Neural cell (in vitro differentiated cells): Measurements from ENCODE around the gene THAP4. TPM values are rescaled to one million over a fixed set of nuclear protein-coding genes. Genes with fewer than 3 reads are reported as not detected.

Experiments used
- H2AFZ ChIP-seq: fragments of 200-600, 300-800 bp; sonication (generic), shearing (Covaris generic); 2 replicates; pipeline ENCODE4 v1.6.0; 2014; ENCODE audit warnings: low read depth, mild to moderate bottlenecking, antibody characterized with exemption, low read length, moderate library complexity
- H3F3A ChIP-seq: fragments of 200-600 bp; shearing (Covaris generic); 2 replicates; pipeline ENCODE4 v1.6.1; 2016; ENCODE audit warnings: mild to moderate bottlenecking, moderate library complexity, mixed read lengths, antibody characterized with exemption, low read length; ENCODE audit not compliant: insufficient read depth, poor library complexity, severe bottlenecking
- H3K27ac ChIP-seq: fragments of 200-600, 300-800 bp; sonication (generic), shearing (Covaris generic); 2 replicates; pipeline ENCODE4 v1.5.1; 2014; ENCODE audit warnings: mild to moderate bottlenecking, low read length, moderate library complexity
- H3K27me3 ChIP-seq: fragments of 300-800, 200-600 bp; sonication (generic), shearing (Covaris generic); 2 replicates; pipeline ENCODE4 v1.6.0; 2014; ENCODE audit warnings: mild to moderate bottlenecking, low read depth, low read length, moderate library complexity; ENCODE audit not compliant: insufficient read depth
- H3K36me3 ChIP-seq: fragments of 300-800, 200-600 bp; sonication (generic), shearing (Covaris generic); 2 replicates; pipeline ENCODE4 v1.5.1; 2014; ENCODE audit warnings: mild to moderate bottlenecking, antibody characterized with exemption, low read length, moderate library complexity; ENCODE audit not compliant: insufficient read depth
- H3K4me2 ChIP-seq: fragments of 300-800, 200-600 bp; sonication (generic), shearing (Covaris generic); 2 replicates; pipeline ENCODE4 v1.6.0; 2014; ENCODE audit warnings: mild to moderate bottlenecking, low read length
- H3K4me3 ChIP-seq: fragments of 300-800, 200-600 bp; sonication (generic), shearing (Covaris generic); 2 replicates; pipeline ENCODE4 v1.5.1; 2014; ENCODE audit warnings: mild to moderate bottlenecking, low read length, moderate library complexity
- H3K79me2 ChIP-seq: fragments of 200-600 bp; shearing (Covaris generic); replicated peaks from 2 replicates; pipeline ENCODE4 v1.6.0; 2014; ENCODE audit warnings: mild to moderate bottlenecking, low read length, moderate library complexity; ENCODE audit not compliant: insufficient read depth
- H3K9ac ChIP-seq: fragments of 300-800, 200-600 bp; sonication (generic), shearing (Covaris generic); 2 replicates; pipeline ENCODE4 v1.6.1; 2016; ENCODE audit warnings: mild to moderate bottlenecking, low read length, mixed read lengths
- H3K9me2 ChIP-seq: fragments of 200-600 bp; shearing (Covaris generic); 2 replicates; pipeline ENCODE4 v1.6.1; 2016; ENCODE audit warnings: mild to moderate bottlenecking, low read length, mixed read lengths; ENCODE audit not compliant: insufficient read depth
- H3K9me3 ChIP-seq: fragments of 200-600, 300-800 bp; sonication (generic), shearing (Covaris generic); 2 replicates; pipeline ENCODE4 v1.6.1; 2016; ENCODE audit warnings: mild to moderate bottlenecking, mixed run types, low read length, moderate library complexity, mixed read lengths
- H4K20me1 ChIP-seq: fragments of 200-600 bp; shearing (Covaris generic); 2 replicates; pipeline ENCODE4 v1.6.1; 2016; ENCODE audit warnings: mild to moderate bottlenecking, mixed run types; ENCODE audit not compliant: insufficient read depth
- EP300 ChIP-seq: fragments of 450-650 bp; conservative IDR thresholded peaks from 2 replicates; pipeline ENCODE4 v1.6.1; 2014; ENCODE audit warnings: antibody characterized with exemption, mild to moderate bottlenecking, moderate library complexity; ENCODE audit not compliant: poor library complexity, severe bottlenecking
- EZH2 ChIP-seq: fragments of 200-600, 300-800 bp; shearing (Covaris generic), sonication (generic); IDR thresholded peaks from 2 replicates; pipeline ENCODE4 v1.6.1; 2014; ENCODE audit warnings: antibody characterized with exemption, low read length, borderline replicate concordance, mild to moderate bottlenecking; ENCODE audit not compliant: insufficient read depth, poor library complexity, severe bottlenecking
- MXI1 ChIP-seq: fragments of 450-650 bp; conservative IDR thresholded peaks from 2 replicates; pipeline ENCODE4 v1.6.1; 2014; ENCODE audit warnings: antibody characterized with exemption, mild to moderate bottlenecking; ENCODE audit not compliant: poor library complexity, severe bottlenecking
- POLR2AphosphoS5 ChIP-seq: IDR thresholded peaks from 2 replicates; pipeline ENCODE4 v1.6.1; 2012
- RAD21 ChIP-seq: fragments of 450-650 bp; conservative IDR thresholded peaks from 2 replicates; pipeline ENCODE4 v1.6.1; 2014; ENCODE audit warnings: antibody characterized with exemption, mild to moderate bottlenecking, moderate library complexity
- SMC3 ChIP-seq: fragments of 450-650 bp; conservative IDR thresholded peaks from 2 replicates; pipeline ENCODE4 v1.6.1; 2014; ENCODE audit warnings: antibody characterized with exemption, mild to moderate bottlenecking, moderate library complexity; ENCODE audit not compliant: poor library complexity
- TAF1 ChIP-seq: IDR thresholded peaks from 2 replicates; pipeline ENCODE4 v1.6.1; 2012; ENCODE audit warnings: low read depth
- polyA plus RNA-seq: library from polyadenylated mRNA; depleted of rRNA; stranded (reverse); fragments of >200 nt; gene quantifications from 2 replicates; pipeline ENCODE4 v1.2.3, GENCODE V29; 2014
- TF ChIP-seq, protein P1 (sequence below): IDR thresholded peaks from 2 replicates; pipeline ENCODE4 v1.6.1; 2012; ENCODE audit warnings: borderline replicate concordance
- TF ChIP-seq, protein P2 (sequence below): fragments of 450-650 bp; IDR thresholded peaks from 2 replicates; pipeline ENCODE4 v1.5.1; 2014; ENCODE audit warnings: antibody characterized with exemption, mild to moderate bottlenecking, moderate library complexity; ENCODE audit not compliant: poor library complexity, severe bottlenecking

THAP4 gene
- polyA plus RNA-seq, 1 donor from 2014 or later: 30.8 TPM

- Histone ChIP-seq H3K4me2 (no peak overlapping the region), H3K4me3 (peak overlapping the region; percentile 41), H3K27me3 (no peaks in the 10 kb centered on the region), H3K79me2 (no peaks in the 10 kb centered on the region), H4K20me1 (no peaks in the 10 kb centered on the region), H3F3A (no peaks in the 10 kb centered on the region), H3K36me3 (peaks cover 4% of the 10 kb centered on the region), H3K27ac (no peak overlapping the region), H3K9ac (no peak overlapping the region), H3K9me2 (no peaks in the 10 kb centered on the region), H3K9me3 (no peaks in the 10 kb centered on the region), H2AFZ (no peak overlapping the region)
- TF ChIP-seq, protein P1, sequence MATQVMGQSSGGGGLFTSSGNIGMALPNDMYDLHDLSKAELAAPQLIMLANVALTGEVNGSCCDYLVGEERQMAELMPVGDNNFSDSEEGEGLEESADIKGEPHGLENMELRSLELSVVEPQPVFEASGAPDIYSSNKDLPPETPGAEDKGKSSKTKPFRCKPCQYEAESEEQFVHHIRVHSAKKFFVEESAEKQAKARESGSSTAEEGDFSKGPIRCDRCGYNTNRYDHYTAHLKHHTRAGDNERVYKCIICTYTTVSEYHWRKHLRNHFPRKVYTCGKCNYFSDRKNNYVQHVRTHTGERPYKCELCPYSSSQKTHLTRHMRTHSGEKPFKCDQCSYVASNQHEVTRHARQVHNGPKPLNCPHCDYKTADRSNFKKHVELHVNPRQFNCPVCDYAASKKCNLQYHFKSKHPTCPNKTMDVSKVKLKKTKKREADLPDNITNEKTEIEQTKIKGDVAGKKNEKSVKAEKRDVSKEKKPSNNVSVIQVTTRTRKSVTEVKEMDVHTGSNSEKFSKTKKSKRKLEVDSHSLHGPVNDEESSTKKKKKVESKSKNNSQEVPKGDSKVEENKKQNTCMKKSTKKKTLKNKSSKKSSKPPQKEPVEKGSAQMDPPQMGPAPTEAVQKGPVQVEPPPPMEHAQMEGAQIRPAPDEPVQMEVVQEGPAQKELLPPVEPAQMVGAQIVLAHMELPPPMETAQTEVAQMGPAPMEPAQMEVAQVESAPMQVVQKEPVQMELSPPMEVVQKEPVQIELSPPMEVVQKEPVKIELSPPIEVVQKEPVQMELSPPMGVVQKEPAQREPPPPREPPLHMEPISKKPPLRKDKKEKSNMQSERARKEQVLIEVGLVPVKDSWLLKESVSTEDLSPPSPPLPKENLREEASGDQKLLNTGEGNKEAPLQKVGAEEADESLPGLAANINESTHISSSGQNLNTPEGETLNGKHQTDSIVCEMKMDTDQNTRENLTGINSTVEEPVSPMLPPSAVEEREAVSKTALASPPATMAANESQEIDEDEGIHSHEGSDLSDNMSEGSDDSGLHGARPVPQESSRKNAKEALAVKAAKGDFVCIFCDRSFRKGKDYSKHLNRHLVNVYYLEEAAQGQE: no peak
- no peak for TF ChIP-seq POLR2AphosphoS5
- TF ChIP-seq SMC3: no peak
- no peak for TF ChIP-seq EZH2
- TF ChIP-seq EP300: no peak
- no peak for TF ChIP-seq TAF1
- TF ChIP-seq, protein P2, sequence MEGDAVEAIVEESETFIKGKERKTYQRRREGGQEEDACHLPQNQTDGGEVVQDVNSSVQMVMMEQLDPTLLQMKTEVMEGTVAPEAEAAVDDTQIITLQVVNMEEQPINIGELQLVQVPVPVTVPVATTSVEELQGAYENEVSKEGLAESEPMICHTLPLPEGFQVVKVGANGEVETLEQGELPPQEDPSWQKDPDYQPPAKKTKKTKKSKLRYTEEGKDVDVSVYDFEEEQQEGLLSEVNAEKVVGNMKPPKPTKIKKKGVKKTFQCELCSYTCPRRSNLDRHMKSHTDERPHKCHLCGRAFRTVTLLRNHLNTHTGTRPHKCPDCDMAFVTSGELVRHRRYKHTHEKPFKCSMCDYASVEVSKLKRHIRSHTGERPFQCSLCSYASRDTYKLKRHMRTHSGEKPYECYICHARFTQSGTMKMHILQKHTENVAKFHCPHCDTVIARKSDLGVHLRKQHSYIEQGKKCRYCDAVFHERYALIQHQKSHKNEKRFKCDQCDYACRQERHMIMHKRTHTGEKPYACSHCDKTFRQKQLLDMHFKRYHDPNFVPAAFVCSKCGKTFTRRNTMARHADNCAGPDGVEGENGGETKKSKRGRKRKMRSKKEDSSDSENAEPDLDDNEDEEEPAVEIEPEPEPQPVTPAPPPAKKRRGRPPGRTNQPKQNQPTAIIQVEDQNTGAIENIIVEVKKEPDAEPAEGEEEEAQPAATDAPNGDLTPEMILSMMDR: no peak
- no peak for TF ChIP-seq RAD21
- TF ChIP-seq MXI1: no peak
Measured at GRCh38 chr2:241616168-241617125, 20.5 kb downstream of the THAP4 start.

GRCh38 chr2:241615522-241616052 lies 21.4 kb downstream of the THAP4 start:
- Histone ChIP-seq H3K9me3 (no peaks in the 10 kb centered on the region), H3K27me3 (no peaks in the 10 kb centered on the region), H3K9me2 (no peaks in the 10 kb centered on the region), H3K27ac (no peak overlapping the region), H3K36me3 (peaks cover 4% of the 10 kb centered on the region), H3K9ac (no peak overlapping the region), H4K20me1 (no peaks in the 10 kb centered on the region), H3K79me2 (no peaks in the 10 kb centered on the region), H3F3A (no peaks in the 10 kb centered on the region), H2AFZ (no peak overlapping the region), H3K4me2 (no peak overlapping the region), H3K4me3 (no peak overlapping the region)
- TF ChIP-seq TAF1: no peak
- TF ChIP-seq EZH2: no peak
